PC-3 (cell line): ENCODE data around the gene KCNQ5. TPM values are rescaled to one million over a fixed set of nuclear protein-coding genes. Genes with fewer than 3 reads are reported as not detected.
"Not testable (repeated sequence)": the region's sequence is repeated elsewhere in the genome, so short reads cannot be mapped to it uniquely, and the experiment has no call there.

ENCODE experiments used
- ATAC-seq: fragments of 200-7000 bp; cut with Tn5 transposase; 2 replicates; pipeline ENCODE4 v1.9.1; 2020; ENCODE audit warnings: mild to moderate bottlenecking, moderate library complexity
- BruUV-seq: library from RNA; stranded (reverse); fragments of 400-500 nt; replicated peaks from 2 replicates; lab custom pipeline; 2021; lab: Mats Ljungman, UMichigan
- CTCF ChIA-PET: fragments of 300-600 bp; sonication (Branson Sonifier 250); formaldehyde crosslinking; loops from one replicate; lab custom pipeline; 2022; ENCODE audit warnings: antibody characterized with exemption; lab: Charles Lee
- POLR2A ChIA-PET: fragments of 300-600 bp; sonication (Branson Sonifier 250); formaldehyde crosslinking; loops from one replicate; lab custom pipeline; 2022; ENCODE audit warnings: antibody characterized with exemption; ENCODE audit not compliant: unreplicated experiment; lab: Charles Lee
- DNase-seq: peaks from one replicate; pipeline ENCODE4 v3.0.0-alpha.2; 2015
- H2AFZ ChIP-seq: fragments of 300-600 bp; sonication (generic); 2 replicates; pipeline ENCODE4 v1.6.0; 2016; ENCODE audit warnings: antibody characterized with exemption, low read length
- H3F3A ChIP-seq: fragments of 300-600 bp; sonication (generic); one replicate; pipeline ENCODE4 v1.6.0; 2017; ENCODE audit warnings: antibody characterized with exemption, low read length, control low read depth, mild to moderate bottlenecking; ENCODE audit not compliant: unreplicated experiment
- H3K27ac ChIP-seq: fragments of 300-600 bp; sonication (generic); 2 replicates; pipeline ENCODE4 v1.5.1; 2016; ENCODE audit warnings: mild to moderate bottlenecking, low read length
- H3K27me3 ChIP-seq: fragments of 300-600 bp; sonication (generic); 2 replicates; pipeline ENCODE4 v1.6.1; 2016; ENCODE audit warnings: low read length, mixed read lengths
- H3K36me3 ChIP-seq: fragments of 300-600 bp; sonication (generic); 2 replicates; pipeline ENCODE4 v1.6.1; 2016; ENCODE audit warnings: low read depth, mixed run types, low read length, mixed read lengths
- H3K4me1 ChIP-seq: fragments of 300-600 bp; sonication (generic); 2 replicates; pipeline ENCODE4 v1.5.1; 2016; ENCODE audit warnings: low read length; ENCODE audit not compliant: insufficient read depth
- H3K4me2 ChIP-seq: fragments of 300-600 bp; sonication (generic); 2 replicates; pipeline ENCODE4 v1.6.0; 2016; ENCODE audit warnings: low read length
- H3K4me3 ChIP-seq: fragments of 300-600 bp; sonication (generic); 2 replicates; pipeline ENCODE4 v1.5.1; 2016; ENCODE audit warnings: mild to moderate bottlenecking, low read length, mixed read lengths
- H3K79me2 ChIP-seq: fragments of 300-600 bp; sonication (generic); 2 replicates; pipeline ENCODE4 v1.6.1; 2017; ENCODE audit warnings: low read length, mixed read lengths
- H3K9ac ChIP-seq: fragments of 300-600 bp; sonication (generic); 2 replicates; pipeline ENCODE4 v1.6.0; 2016; ENCODE audit warnings: mild to moderate bottlenecking, low read length
- H3K9me2 ChIP-seq: fragments of 300-600 bp; sonication (generic); replicated peaks from 2 replicates; pipeline ENCODE4 v1.6.1; 2016; ENCODE audit warnings: mixed run types, low read length, mixed read lengths
- H3K9me3 ChIP-seq: fragments of 300-600 bp; sonication (generic); 2 replicates; pipeline ENCODE4 v1.6.1; 2016; ENCODE audit warnings: low read length, mixed read lengths
- H4K20me1 ChIP-seq: fragments of 300-600 bp; sonication (generic); 2 replicates; pipeline ENCODE4 v1.6.1; 2016; ENCODE audit warnings: low read length, mixed read lengths
- EZH2 ChIP-seq: fragments of 300-600 bp; sonication (generic); IDR thresholded peaks from one replicate; pipeline ENCODE4 v1.6.1; 2017; ENCODE audit warnings: antibody characterized with exemption, mild to moderate bottlenecking, low read length; ENCODE audit not compliant: unreplicated experiment
- EZH2phosphoT487 ChIP-seq: fragments of 300-600 bp; sonication (generic); IDR thresholded peaks from 2 replicates; pipeline ENCODE4 v1.6.1; 2018; ENCODE audit warnings: mild to moderate bottlenecking, antibody characterized with exemption, low read length, borderline replicate concordance
- intact Hi-C: fragments of 100-400 bp; cut with micrococcal nuclease; formaldehyde crosslinking; loops from 2 replicates; pipeline ENCODE4 v1.9.0; 2023
- total RNA-seq: library from RNA; depleted of rRNA; stranded (reverse); fragments of >200 nt; gene quantifications from 2 replicates; pipeline ENCODE4 v1.2.3, GENCODE V29; 2014
- TF ChIP-seq, protein P1 (sequence below): fragments of 300-600 bp; sonication (generic); conservative IDR thresholded peaks from 2 replicates; pipeline ENCODE4 v1.5.1; 2017; ENCODE audit warnings: antibody characterized with exemption, low read depth, mild to moderate bottlenecking, low read length

KCNQ5 gene
- total RNA-seq, 1 experiment from 2014 or later, result not detected

DNA sequence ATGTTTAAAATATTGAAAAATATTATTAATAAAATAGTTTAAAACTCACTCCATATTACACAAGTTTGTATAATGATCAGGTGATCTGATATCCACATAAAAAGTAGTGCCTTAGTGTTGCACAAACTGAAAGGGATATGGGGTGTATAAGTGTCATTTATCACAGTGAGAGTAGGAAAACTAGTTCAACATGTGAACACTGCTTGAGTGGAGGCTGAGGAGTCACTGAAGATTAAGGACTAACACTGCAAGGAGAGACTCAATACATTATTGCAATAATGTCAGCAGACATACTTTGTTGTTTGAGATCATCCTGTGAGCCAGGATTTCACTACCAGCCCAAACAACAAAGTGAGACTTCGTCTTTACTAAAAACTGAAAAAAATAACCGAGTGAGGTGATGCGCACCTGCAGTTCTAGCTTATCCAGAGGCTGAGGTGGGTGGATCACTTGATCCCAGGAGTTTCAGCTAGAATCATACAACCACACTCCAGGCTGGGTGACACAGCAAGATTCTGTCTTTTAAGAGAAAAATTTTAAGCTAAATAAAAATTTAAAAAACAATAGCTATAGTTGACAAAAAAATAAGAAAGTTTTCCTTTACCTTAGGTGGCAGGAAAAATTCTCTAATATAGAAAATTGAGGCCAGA lies 605.9 kb downstream of the KCNQ5 start:
- ATAC-seq, result no peak
- no peaks in the 10 kb centered on the region for H4K20me1 ChIP-seq
- no peaks in the 10 kb centered on the region for H3K27me3 ChIP-seq
- H2AFZ ChIP-seq, result no peak overlapping the region
- H3K9me3 ChIP-seq, result no peaks in the 10 kb centered on the region
- no peak overlapping the region for H3K27ac ChIP-seq
- ChIA-PET POLR2A (no interaction called here), CTCF (no interaction called here)
- H3K4me1 ChIP-seq, result peaks cover 17% of the 10 kb centered on the region
- no peak overlapping the region for H3K4me2 ChIP-seq
- H3K79me2 ChIP-seq, result no peaks in the 10 kb centered on the region
- no TSS peak for BruUV-seq
- H3K4me3 ChIP-seq, result no peak overlapping the region
- H3F3A ChIP-seq, result no peaks in the 10 kb centered on the region
- H3K9me2 ChIP-seq, result no peaks in the 10 kb centered on the region
- DNase-seq, result no peak
- intact Hi-C loops, result no loop called here
- H3K9ac ChIP-seq, result no peak overlapping the region
- TF ChIP-seq, protein P1, sequence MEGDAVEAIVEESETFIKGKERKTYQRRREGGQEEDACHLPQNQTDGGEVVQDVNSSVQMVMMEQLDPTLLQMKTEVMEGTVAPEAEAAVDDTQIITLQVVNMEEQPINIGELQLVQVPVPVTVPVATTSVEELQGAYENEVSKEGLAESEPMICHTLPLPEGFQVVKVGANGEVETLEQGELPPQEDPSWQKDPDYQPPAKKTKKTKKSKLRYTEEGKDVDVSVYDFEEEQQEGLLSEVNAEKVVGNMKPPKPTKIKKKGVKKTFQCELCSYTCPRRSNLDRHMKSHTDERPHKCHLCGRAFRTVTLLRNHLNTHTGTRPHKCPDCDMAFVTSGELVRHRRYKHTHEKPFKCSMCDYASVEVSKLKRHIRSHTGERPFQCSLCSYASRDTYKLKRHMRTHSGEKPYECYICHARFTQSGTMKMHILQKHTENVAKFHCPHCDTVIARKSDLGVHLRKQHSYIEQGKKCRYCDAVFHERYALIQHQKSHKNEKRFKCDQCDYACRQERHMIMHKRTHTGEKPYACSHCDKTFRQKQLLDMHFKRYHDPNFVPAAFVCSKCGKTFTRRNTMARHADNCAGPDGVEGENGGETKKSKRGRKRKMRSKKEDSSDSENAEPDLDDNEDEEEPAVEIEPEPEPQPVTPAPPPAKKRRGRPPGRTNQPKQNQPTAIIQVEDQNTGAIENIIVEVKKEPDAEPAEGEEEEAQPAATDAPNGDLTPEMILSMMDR, result no peak
- TF ChIP-seq EZH2 (no peak), EZH2phosphoT487 (no peak)
- H3K36me3 ChIP-seq, result no peaks in the 10 kb centered on the region

DNA sequence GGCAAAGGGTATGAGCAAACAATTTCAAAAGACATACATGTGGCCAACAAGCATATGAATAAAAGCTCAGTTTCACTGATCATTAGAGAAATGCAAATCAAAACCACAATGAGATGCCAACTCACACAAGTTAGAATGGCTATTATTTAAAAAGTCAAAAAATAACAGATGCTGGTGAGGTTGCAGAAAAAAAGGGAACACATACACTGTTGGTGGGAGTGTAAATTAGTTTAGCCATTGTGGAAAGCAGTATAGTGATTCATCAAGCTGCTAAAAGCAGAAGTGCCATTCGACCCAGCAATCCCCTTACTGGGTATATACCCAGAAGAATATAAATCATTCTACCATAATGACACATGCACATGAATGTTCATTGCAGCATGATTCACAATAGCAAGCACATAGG lies 610.1 kb downstream of the KCNQ5 start:
- no peak for TF ChIP-seq EZH2phosphoT487
- TF ChIP-seq, protein P1, result no peak
- TF ChIP-seq EZH2, result no peak
- Histone ChIP-seq H3K9ac (no peak overlapping the region), H3K79me2 (no peaks in the 10 kb centered on the region), H3K4me3 (no peak overlapping the region), H4K20me1 (no peaks in the 10 kb centered on the region), H3F3A (peaks cover 9% of the 10 kb centered on the region), H3K9me2 (no peaks in the 10 kb centered on the region), H3K4me1 (peaks cover 51% of the 10 kb centered on the region), H3K27ac (peak overlapping the region; percentile 100), H3K9me3 (no peaks in the 10 kb centered on the region), H3K27me3 (no peaks in the 10 kb centered on the region), H3K4me2 (0 out of 2 replicates have a peak overlapping the region, but pooled peaks have one; percentile 26), H2AFZ (no peak overlapping the region), H3K36me3 (no peaks in the 10 kb centered on the region)
- DNase-seq (peak; percentile 55), ATAC-seq (peak; percentile 26)
- ChIA-PET POLR2A (no interaction called here), CTCF (no interaction called here)
- BruUV-seq, result no TSS peak
- intact Hi-C loops, result loop anchor here (5.0 kb wide), 1 partner anchor 150 kb away; no protein-coding TSS in a partner anchor

DNA sequence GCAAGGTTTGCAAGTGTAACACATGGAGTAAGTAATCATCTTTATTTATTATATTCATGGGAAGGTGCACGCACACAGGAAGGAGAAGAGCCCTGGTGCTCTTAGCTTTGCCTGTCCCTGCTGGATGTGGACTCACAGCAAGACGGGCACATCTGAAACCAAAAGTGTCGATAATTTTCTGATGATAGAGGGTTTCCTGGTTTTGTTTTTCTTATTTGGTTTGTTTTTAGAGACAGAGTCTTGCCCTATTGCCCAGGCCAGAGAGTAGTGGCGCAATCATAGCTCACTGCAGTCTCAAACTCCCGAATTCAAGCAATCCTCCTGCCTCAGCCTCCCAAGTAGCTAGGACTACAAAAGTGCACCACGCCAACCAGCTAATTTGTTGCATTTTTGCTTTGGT lies 611.2 kb downstream of the KCNQ5 start:
- Histone ChIP-seq H2AFZ (no peak overlapping the region), H3K36me3 (no peaks in the 10 kb centered on the region), H3K4me3 (no peak overlapping the region), H3K4me2 (peak overlapping the region; percentile 71; the same call in 1 of the 2 replicates), H3K4me1 (peaks cover 52% of the 10 kb centered on the region), H4K20me1 (no peaks in the 10 kb centered on the region), H3K9me3 (no peaks in the 10 kb centered on the region), H3K27me3 (no peaks in the 10 kb centered on the region), H3K27ac (peak overlapping the region; percentile 100), H3F3A (peaks cover 9% of the 10 kb centered on the region), H3K79me2 (no peaks in the 10 kb centered on the region), H3K9me2 (no peaks in the 10 kb centered on the region), H3K9ac (peak overlapping the region; percentile 80; the same call in 1 of the 2 replicates)
- ChIA-PET CTCF (no interaction called here), POLR2A (no interaction called here)
- ATAC-seq (no peak), DNase-seq (no peak)
- no TSS peak for BruUV-seq
- TF ChIP-seq EZH2phosphoT487 (no peak), EZH2 (no peak)
- TF ChIP-seq, protein P1, result no peak
- intact Hi-C loops, result loop anchor here (5.0 kb wide), 1 partner anchor 151 kb away; no protein-coding TSS in a partner anchor

DNA sequence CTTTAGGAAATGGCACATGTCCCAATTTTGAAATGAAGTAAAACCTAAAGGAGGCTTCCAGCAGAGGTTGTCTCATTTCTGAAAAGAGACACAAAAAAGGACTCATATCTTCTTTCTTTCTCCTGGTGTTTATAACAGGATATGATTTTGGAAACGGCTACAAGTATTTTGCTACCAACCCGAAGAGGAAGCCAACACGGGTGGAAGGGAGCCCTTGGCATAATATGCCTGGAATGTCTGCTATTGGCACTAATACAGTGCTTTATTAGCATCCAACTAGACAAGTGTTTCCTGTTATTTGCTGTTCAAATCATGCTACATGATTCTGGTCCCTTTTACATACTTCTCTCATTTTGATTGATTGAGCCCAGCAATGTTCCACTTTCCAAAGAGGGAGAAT lies 612.1 kb downstream of the KCNQ5 start:
- H3K36me3 ChIP-seq, H4K20me1 ChIP-seq, POLR2A ChIA-PET, H3K9me3 ChIP-seq, H3K79me2 ChIP-seq, H2AFZ ChIP-seq, BruUV-seq, H3K9me2 ChIP-seq, H3K27me3 ChIP-seq, CTCF ChIA-PET, H3F3A ChIP-seq: not testable (repeated sequence)
- H3K4me3 ChIP-seq, result 0 out of 2 replicates have a peak overlapping the region, but pooled peaks have one; percentile 27
- peak overlapping the region; percentile 80 for H3K9ac ChIP-seq
- ATAC-seq (peak; percentile 42), DNase-seq (peak; percentile 75)
- intact Hi-C loops, result loop anchor here (1.0 to 5.0 kb wide), 2 partner anchors 53 to 152 kb away; no protein-coding TSS in a partner anchor
- H3K4me1 ChIP-seq, result peaks cover 52% of the 10 kb centered on the region
- H3K4me2 ChIP-seq, result peak overlapping the region; percentile 71
- H3K27ac ChIP-seq, result peak overlapping the region; percentile 100
